ENCODE data around the gene AOAH.

The AOAH gene

GRCh38 chr7:36594445-36594844, 129.8 kb downstream of the AOAH start:
- no peak overlapping the region for H3K4me3 ChIP-seq (ENCODE audit: low read depth, low read length)
- no peaks in the 10 kb centered on the region for H3K36me3 ChIP-seq (replicated peaks)
- peaks cover under 1% of the 10 kb centered on the region for H3K27me3 ChIP-seq (replicated peaks)
- DNase-seq: no peak
- TF ChIP-seq CTCF (IDR thresholded peaks at IDR 0.05; ENCODE audit: low read depth, low read length, missing control alignments): no peak
- in situ Hi-C loops (cut with HindIII; ENCODE audit: low pct_ligation_motif_present, low sequenced_read_pairs): no loop called here
- H3K27ac ChIP-seq: no peak overlapping the region

GRCh38 chr7:36591636-36592035, 132.7 kb downstream of the AOAH start:
- Histone ChIP-seq H3K4me3 (ENCODE audit: low read depth, low read length) (no peak overlapping the region), H3K27me3 (replicated peaks) (peaks cover 2% of the 10 kb centered on the region), H3K36me3 (replicated peaks) (no peaks in the 10 kb centered on the region), H3K27ac (no peak overlapping the region)
- no peak for TF ChIP-seq CTCF (IDR thresholded peaks at IDR 0.05; ENCODE audit: low read depth, low read length, missing control alignments)
- no peak for DNase-seq
- in situ Hi-C loops (cut with HindIII; ENCODE audit: low pct_ligation_motif_present, low sequenced_read_pairs): no loop called here

- DNase-seq: no peak
- Histone ChIP-seq H3K27ac (no peak overlapping the region), H3K4me3 (ENCODE audit: low read depth, low read length) (no peak overlapping the region), H3K27me3 (replicated peaks) (peaks cover 2% of the 10 kb centered on the region), H3K36me3 (replicated peaks) (no peaks in the 10 kb centered on the region)
- in situ Hi-C loops (cut with HindIII; ENCODE audit: low pct_ligation_motif_present, low sequenced_read_pairs): no loop called here
- no peak for TF ChIP-seq CTCF (IDR thresholded peaks at IDR 0.05; ENCODE audit: low read depth, low read length, missing control alignments)
These were observed 134.9 kb downstream of the AOAH start for GRCh38 chr7:36589391-36589790.

- no peak for DNase-seq
- no peak for TF ChIP-seq CTCF (IDR thresholded peaks at IDR 0.05; ENCODE audit: low read depth, low read length, missing control alignments)
- no peak overlapping the region for H3K27ac ChIP-seq
- H3K36me3 ChIP-seq (replicated peaks): no peaks in the 10 kb centered on the region
- in situ Hi-C loops (cut with HindIII; ENCODE audit: low pct_ligation_motif_present, low sequenced_read_pairs): no loop called here
- no peaks in the 10 kb centered on the region for H3K27me3 ChIP-seq (replicated peaks)
- H3K4me3 ChIP-seq (ENCODE audit: low read depth, low read length): no peak overlapping the region
These were observed 141.0 kb downstream of the AOAH start for GRCh38 chr7:36583318-36583717.

GRCh38 chr7:36575832-36576231, 148.5 kb downstream of the AOAH start:
- no peaks in the 10 kb centered on the region for H3K36me3 ChIP-seq (replicated peaks)
- no peak overlapping the region for H3K27ac ChIP-seq
- H3K4me3 ChIP-seq (ENCODE audit: low read depth, low read length): no peak overlapping the region
- no peak for DNase-seq
- H3K27me3 ChIP-seq (replicated peaks): no peaks in the 10 kb centered on the region
- TF ChIP-seq CTCF (IDR thresholded peaks at IDR 0.05; ENCODE audit: low read depth, low read length, missing control alignments): no peak
- in situ Hi-C loops (cut with HindIII; ENCODE audit: low pct_ligation_motif_present, low sequenced_read_pairs): no loop called here

GRCh38 chr7:36573066-36573465, 151.2 kb downstream of the AOAH start:
- Histone ChIP-seq H3K36me3 (replicated peaks) (no peaks in the 10 kb centered on the region), H3K27me3 (replicated peaks) (no peaks in the 10 kb centered on the region), H3K4me3 (ENCODE audit: low read depth, low read length) (no peak overlapping the region), H3K27ac (no peak overlapping the region)
- DNase-seq: no peak
- no peak for TF ChIP-seq CTCF (IDR thresholded peaks at IDR 0.05; ENCODE audit: low read depth, low read length, missing control alignments)
- in situ Hi-C loops (cut with HindIII; ENCODE audit: low pct_ligation_motif_present, low sequenced_read_pairs): no loop called here

All from brain microvascular endothelial cell (primary cell).